Naive thymus-derived CD4-positive, alpha-beta T cell (primary cell): ENCODE data around the gene KLHDC7B. TPM values are rescaled to one million over a fixed set of nuclear protein-coding genes. Genes with fewer than 3 reads are reported as not detected.

Experiments used
- ATAC-seq: fragments of 150-1000 bp; cut with Tn5 transposase; 2 replicates; pipeline ENCODE4 v1.10.0; 2021; ENCODE audit warnings: mild to moderate bottlenecking, moderate library complexity
- CTCF ChIA-PET: fragments of 350-600 bp; sonication (Branson Sonifier 250); formaldehyde crosslinking; loops from one replicate; lab custom pipeline; 2021; ENCODE audit warnings: antibody characterized with exemption; lab: Charles Lee
- POLR2A ChIA-PET: fragments of 350-600 bp; sonication (Branson Sonifier 250); formaldehyde crosslinking; loops from one replicate; lab custom pipeline; 2021; ENCODE audit warnings: antibody characterized with exemption, inconsistent platforms; lab: Charles Lee
- DNase-seq, 9 donors: peaks; one replicate each; pipeline versions ENCODE4 v3.0.0 to v3.0.0-alpha.2; 2020 to 2022; ENCODE audit warnings: mixed read lengths in 1 of 9
- H3K27ac ChIP-seq: one replicate; pipeline ENCODE4 v1.7.0; 2013; ENCODE audit warnings: mild to moderate bottlenecking, low read depth, low read length, moderate library complexity
- H3K27me3 ChIP-seq, 2 donors: one replicate each; pipeline ENCODE4 v1.7.0; 2013; ENCODE audit warnings: low read length in 2 of 2, mild to moderate bottlenecking in 2 of 2, moderate library complexity in 2 of 2; ENCODE audit not compliant: control insufficient read depth in 2 of 2, insufficient read depth in 2 of 2
- H3K36me3 ChIP-seq, 3 experiments: 1 replicate in 2 of 3; 2 replicates in 1 of 3; pipeline ENCODE4 v1.7.0; 2013; ENCODE audit warnings: low read length in 3 of 3, mild to moderate bottlenecking in 3 of 3, moderate library complexity in 1 of 3; ENCODE audit not compliant: insufficient read depth in 3 of 3, control insufficient read depth in 2 of 3
- H3K4me1 ChIP-seq, 2 donors: one replicate each; pipeline ENCODE4 v1.7.0; 2013; ENCODE audit warnings: low read length in 2 of 2, mild to moderate bottlenecking in 2 of 2, moderate library complexity in 1 of 2; ENCODE audit not compliant: control insufficient read depth in 2 of 2, insufficient read depth in 2 of 2
- H3K4me3 ChIP-seq: 2 replicates; pipeline ENCODE4 v1.7.0; 2013; ENCODE audit warnings: mild to moderate bottlenecking, low read length
- H3K9me3 ChIP-seq, 3 experiments: 1 replicate in 2 of 3; 2 replicates in 1 of 3; pipeline ENCODE4 v1.7.0; 2013; ENCODE audit warnings: low read length in 3 of 3; ENCODE audit not compliant: control insufficient read depth in 2 of 3
- H3K27ac Mint-ChIP-seq, 9 donors: one replicate each; pipeline ENCODE4 v1.8.0; 2020 to 2022; ENCODE audit warnings: mixed read lengths in 9 of 9, mild to moderate bottlenecking in 8 of 9, moderate library complexity in 5 of 9, inconsistent platforms in 2 of 9
- H3K27me3 Mint-ChIP-seq, 5 donors: one replicate each; pipeline ENCODE4 v1.8.0; 2021 to 2022; ENCODE audit warnings: mixed read lengths in 5 of 5, mild to moderate bottlenecking in 1 of 5
- H3K36me3 Mint-ChIP-seq, 5 donors: one replicate each; pipeline ENCODE4 v1.8.0; 2020 to 2022; ENCODE audit warnings: mixed read lengths in 5 of 5, mild to moderate bottlenecking in 3 of 5, inconsistent platforms in 1 of 5
- H3K4me1 Mint-ChIP-seq, 7 donors: one replicate each; pipeline ENCODE4 v1.8.0; 2020 to 2022; ENCODE audit warnings: mixed read lengths in 7 of 7, mild to moderate bottlenecking in 3 of 7, inconsistent platforms in 1 of 7
- H3K4me3 Mint-ChIP-seq, 10 donors: one replicate each; pipeline ENCODE4 v1.8.0; 2020 to 2022; ENCODE audit warnings: mild to moderate bottlenecking in 10 of 10, mixed read lengths in 10 of 10, moderate library complexity in 6 of 10, inconsistent platforms in 2 of 10
- H3K9me3 Mint-ChIP-seq, 11 donors: one replicate each; pipeline ENCODE4 v1.8.0; 2020 to 2022; ENCODE audit warnings: mixed read lengths in 11 of 11, mild to moderate bottlenecking in 4 of 11, inconsistent platforms in 1 of 11, moderate library complexity in 1 of 11
- intact Hi-C, 2 donors: fragments of 100-400 bp; cut with micrococcal nuclease; formaldehyde crosslinking; loops; one replicate each; pipeline ENCODE4 v1.15.1; 2023
- polyA plus RNA-seq, 2 donors: library from polyadenylated mRNA; unstranded; fragments of 300-500 nt; fragmentation: Illumina TruSeq; gene quantifications; one replicate each; pipeline ENCODE4 v1.2.3, GENCODE V29; 2021
- total RNA-seq, 6 experiments: library from RNA in 5 of 6; stranded (reverse) in 5 of 6; gene quantifications; 1 replicate in 5 of 6; 2 replicates in 1 of 6; pipeline ENCODE4 v1.2.3 and lab custom pipeline; 2021 to 2026

Gene KLHDC7B
- total and polyA plus RNA-seq, 7 experiments from 2014 or later = 4.4 to 17.2 (median 7.8) TPM

DNA sequence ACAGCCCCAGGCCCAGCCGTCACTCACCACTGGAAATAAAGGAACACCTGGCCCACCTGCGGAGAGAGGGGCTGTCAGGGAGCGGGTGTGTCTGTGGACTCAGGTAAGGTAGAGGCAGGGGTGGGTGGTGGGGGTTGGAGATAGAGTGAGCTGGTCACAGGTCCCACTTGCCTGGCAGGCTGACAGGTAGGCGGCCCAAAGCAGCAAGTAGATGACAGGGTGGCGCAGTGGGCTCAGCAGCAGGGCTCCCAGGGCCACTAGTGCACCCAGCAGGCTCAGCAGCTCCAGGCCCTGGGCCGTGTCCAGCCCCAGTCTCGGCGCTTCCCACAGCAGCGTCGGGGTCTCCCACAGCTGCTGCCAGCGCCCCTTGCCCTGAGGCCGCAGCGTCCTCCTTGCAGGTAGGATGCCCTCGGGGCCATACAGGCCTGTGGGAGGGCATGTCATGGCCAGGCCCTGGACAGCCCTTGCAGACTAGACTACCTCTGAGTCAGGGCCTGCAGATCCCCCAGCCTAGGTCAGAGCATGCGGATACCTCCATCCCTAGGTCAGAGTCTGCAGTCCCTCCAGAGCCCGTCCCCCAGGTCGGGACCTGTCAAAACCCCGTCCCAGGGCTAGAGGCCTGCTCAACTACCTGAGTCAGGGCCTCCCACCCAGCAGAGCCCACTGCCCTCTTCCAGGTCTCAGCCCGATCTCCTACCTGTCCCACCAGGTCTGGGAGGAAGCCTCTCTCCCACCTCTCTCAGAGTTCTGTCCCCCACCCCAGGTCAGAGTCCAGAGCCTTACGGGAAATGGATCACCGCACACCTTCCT lies 38.9 kb upstream of the KLHDC7B start:
- H3K9me3 ChIP-seq = no peaks in the 10 kb centered on the region
- H3K27ac ChIP-seq = peak overlapping the region; percentile 99
- Mint-ChIP-seq H3K36me3 (peaks cover 0 to 5% (median 0%) of the 10 kb centered on the region in 5 donors), H3K4me1 (peaks cover 12 to 22% (median 16%) of the 10 kb centered on the region in 7 donors), H3K27ac (peak overlapping the region; percentile 62 to 95 (median 91)), H3K4me3 (peak overlapping the region; percentile 88 to 97 (median 92)), H3K27me3 (no peaks in the 10 kb centered on the region), H3K9me3 (no peaks in the 10 kb centered on the region)
- DNase-seq (peak in 1 of 9 donors; percentile 34), ATAC-seq (no peak)
- H3K4me1 ChIP-seq = peaks cover 19 to 26% of the 10 kb centered on the region in 2 donors
- POLR2A ChIA-PET = interaction anchor here (0.8 to 6.2 kb wide), 10 partner anchors 10 to 546 kb away, joined by 3 to 116 read pairs (median 4); partner anchors contain the start of genes PIM3, SCO2, TUBGCP6 and TYMP
- CTCF ChIA-PET = interaction anchor here (0.6 to 1.1 kb wide), 3 partner anchors 15 to 114 kb away, joined by 3 read pairs; no protein-coding TSS in a partner anchor
- H3K27me3 ChIP-seq = no peaks in the 10 kb centered on the region
- intact Hi-C loops = loop anchor here (1.0 to 10.0 kb wide), 5 partner anchors 32 to 232 kb away; partner anchors contain the start of genes MAPK11 (in 1 of the 2) and SBF1 (in 1 of the 2)
- peak overlapping the region; percentile 91 for H3K4me3 ChIP-seq
- peaks cover 0 to 40% (median 7%) of the 10 kb centered on the region in 3 experiments for H3K36me3 ChIP-seq

DNA sequence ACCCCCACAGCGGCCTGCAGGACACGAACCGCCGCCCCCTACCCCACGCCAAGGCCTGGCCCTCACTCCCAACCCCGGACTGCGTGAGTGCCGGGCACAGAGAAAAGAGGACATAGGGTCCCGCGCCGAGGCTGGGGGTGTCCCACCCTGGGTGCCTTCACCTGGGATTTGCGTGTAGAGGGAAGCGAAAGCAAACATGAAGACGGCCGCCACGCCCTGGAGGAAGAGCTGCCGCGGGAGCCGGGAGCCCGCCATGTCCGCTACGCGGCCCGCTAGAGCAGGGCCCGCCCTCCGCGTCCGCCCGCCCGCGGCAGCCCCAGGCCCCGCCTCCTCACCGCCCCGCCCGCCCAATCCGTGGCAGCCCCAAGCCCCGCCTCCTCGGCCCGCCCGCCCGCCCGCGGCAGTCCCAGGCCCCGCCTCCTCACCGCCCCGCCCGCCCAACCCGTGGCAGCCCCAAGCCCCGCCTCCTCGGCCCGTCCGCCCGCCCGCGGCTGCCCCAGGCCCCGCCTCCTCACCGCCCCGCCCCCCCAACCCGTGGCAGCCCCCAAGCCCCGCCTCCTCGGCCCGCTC lies 38.2 kb upstream of the KLHDC7B start, which contains the start of gene LMF2:
Gene LMF2 (minus strand): TSS at position 282 of the 570 bp plus-strand sequence. CDS start 27 bp downstream, at position 255.
- CTCF ChIA-PET = interaction anchor here (1.1 to 2.0 kb wide), 6 partner anchors 10 to 256 kb away, joined by 3 to 25 read pairs (median 6); partner anchors contain the start of genes HDAC10 and SCO2
- intact Hi-C loops = loop anchor here (1.0 to 10.0 kb wide), 5 partner anchors 32 to 233 kb away; partner anchors contain the start of genes MAPK11 (in 1 of the 2) and SBF1 (in 1 of the 2)
- Mint-ChIP-seq H3K27ac (peak within 1 kb of the TSS; percentile 89 to 99 (median 98)), H3K27me3 (no peaks in the 10 kb centered on the region), H3K4me3 (peak within 1 kb of the TSS; percentile 88 to 97 (median 94)), H3K9me3 (no peaks in the 10 kb centered on the region), H3K4me1 (peaks cover 12 to 28% (median 23%) of the 10 kb centered on the region in 7 donors), H3K36me3 (peaks cover 0 to 7% (median 0%) of the 10 kb centered on the region in 5 donors)
- peaks cover 0 to 42% (median 7%) of the 10 kb centered on the region in 3 experiments for H3K36me3 ChIP-seq
- DNase-seq = peak; percentile 83 to 94 (median 90)
- POLR2A ChIA-PET = interaction anchor here (0.7 to 6.2 kb wide), 21 partner anchors 10 to 547 kb away, joined by 3 to 116 read pairs (median 5); partner anchors contain the start of genes CHKB, PIM3, SCO2 and SYCE3
- peak; percentile 82 for ATAC-seq
- H3K4me3 ChIP-seq = peak within 1 kb of the TSS; percentile 91
- H3K9me3 ChIP-seq = no peaks in the 10 kb centered on the region
- peaks cover 19 to 26% of the 10 kb centered on the region in 2 donors for H3K4me1 ChIP-seq
- no peaks in the 10 kb centered on the region for H3K27me3 ChIP-seq
- peak within 1 kb of the TSS; percentile 99 for H3K27ac ChIP-seq

DNA sequence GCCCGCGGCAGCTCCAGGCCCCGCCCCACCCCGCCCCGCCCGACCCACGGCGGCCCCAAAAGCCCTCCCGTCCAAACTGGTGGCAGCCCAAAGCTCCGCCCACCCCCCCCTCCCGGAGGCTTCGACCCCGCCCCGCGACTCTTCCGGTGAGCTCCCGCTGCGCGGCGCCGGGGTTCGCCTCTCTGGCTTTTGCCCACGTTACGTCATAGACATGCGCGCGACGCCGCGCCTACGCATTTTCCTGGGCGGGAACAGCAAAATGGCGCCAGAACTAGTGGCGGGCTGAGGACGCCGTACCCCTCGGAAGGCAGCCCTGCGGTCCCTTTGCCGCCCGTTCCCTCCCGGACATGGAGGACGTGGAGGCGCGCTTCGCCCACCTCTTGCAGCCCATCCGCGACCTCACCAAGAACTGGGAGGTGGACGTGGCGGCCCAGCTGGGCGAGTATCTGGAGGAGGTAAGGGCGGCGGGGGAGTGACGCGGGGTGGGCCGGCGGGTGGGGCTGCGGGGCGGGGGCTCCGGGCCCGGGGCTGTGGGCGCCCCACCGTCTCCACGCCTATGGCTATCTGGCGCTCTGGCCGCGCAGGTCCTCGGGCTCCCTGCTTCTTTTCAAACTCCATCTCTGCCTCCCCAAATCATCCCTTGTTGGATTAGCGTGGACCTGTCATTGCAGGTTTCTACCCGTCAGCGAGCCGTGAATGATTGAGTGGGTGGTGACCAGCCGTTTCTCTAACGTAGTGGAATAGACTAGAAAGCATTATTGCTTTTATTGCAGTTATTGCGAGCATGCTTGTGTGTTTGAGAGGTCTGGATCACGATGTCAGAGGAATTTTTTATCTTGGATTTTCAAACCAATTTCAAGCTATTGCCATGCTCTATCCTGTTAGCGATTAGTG lies 37.5 kb upstream of the KLHDC7B start, which contains the start of gene NCAPH2:
Gene NCAPH2 (plus strand): TSS at position 234 of the 894 bp plus-strand sequence. CDS start 114 bp downstream, at position 348.
- DNase-seq (peak; percentile 95 to 99 (median 97)), ATAC-seq (peak; percentile 86)
- H3K36me3 Mint-ChIP-seq = peaks cover 0 to 7% (median 0%) of the 10 kb centered on the region in 5 donors
- H3K4me1 Mint-ChIP-seq = peaks cover 14 to 33% (median 27%) of the 10 kb centered on the region in 7 donors
- POLR2A ChIA-PET = interaction anchor here (0.6 to 6.2 kb wide), 27 partner anchors 10 to 548 kb away, joined by 3 to 116 read pairs (median 4); partner anchors contain the start of genes CHKB, KLHDC7B, PIM3 and SCO2
- H3K4me3 ChIP-seq = peak within 1 kb of the TSS; percentile 91
- H3K27me3 Mint-ChIP-seq = no peaks in the 10 kb centered on the region
- peak within 1 kb of the TSS; percentile 89 to 99 (median 98) for H3K27ac Mint-ChIP-seq
- peak within 1 kb of the TSS; percentile 88 to 97 (median 94) for H3K4me3 Mint-ChIP-seq
- intact Hi-C loops = loop anchor here (1.0 to 10.0 kb wide), 15 partner anchors 17 to 317 kb away; partner anchors contain the start of genes CHKB (in 2 of the 2), MAPK11 (in 2 of the 2), SCO2 (in 2 of the 2) and SBF1 (in 1 of the 2)
- H3K9me3 Mint-ChIP-seq = no peaks in the 10 kb centered on the region
- no peaks in the 10 kb centered on the region for H3K27me3 ChIP-seq
- H3K36me3 ChIP-seq = peaks cover 0 to 42% (median 7%) of the 10 kb centered on the region in 3 experiments
- H3K27ac ChIP-seq = peak within 1 kb of the TSS; percentile 99
- no peaks in the 10 kb centered on the region for H3K9me3 ChIP-seq
- H3K4me1 ChIP-seq = peaks cover 19 to 26% of the 10 kb centered on the region in 2 donors
- CTCF ChIA-PET = interaction anchor here (1.1 to 2.0 kb wide), 8 partner anchors 10 to 256 kb away, joined by 3 to 25 read pairs (median 5); partner anchors contain the start of genes HDAC10 and SCO2

DNA sequence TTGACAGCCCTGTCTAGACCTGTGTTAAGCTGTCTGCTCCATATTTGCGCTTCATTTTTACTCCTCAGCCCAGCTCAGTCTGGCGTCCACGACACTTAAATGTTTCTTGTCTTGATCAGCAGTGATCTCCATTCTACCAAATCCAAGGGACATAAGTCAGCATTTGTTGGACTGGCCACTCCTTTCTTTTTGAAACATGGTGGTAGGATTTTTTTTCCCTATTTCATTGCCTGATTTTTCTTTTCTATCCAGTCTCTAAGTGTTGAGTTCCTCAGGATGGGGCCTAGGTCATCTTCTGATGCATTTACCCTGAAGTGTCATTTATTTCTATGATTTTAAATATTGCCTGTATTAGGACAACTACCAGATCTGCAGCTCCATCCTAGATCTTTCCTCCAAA lies 36.8 kb upstream of the KLHDC7B start:
- Mint-ChIP-seq H3K27me3 (no peaks in the 10 kb centered on the region), H3K36me3 (peaks cover 0 to 7% (median 0%) of the 10 kb centered on the region in 5 donors), H3K4me1 (peaks cover 16 to 38% (median 27%) of the 10 kb centered on the region in 7 donors), H3K27ac (peak overlapping the region; percentile 82 to 99 (median 96)), H3K4me3 (peak overlapping the region; percentile 85 to 96 (median 93)), H3K9me3 (no peaks in the 10 kb centered on the region)
- H3K9me3 ChIP-seq = no peaks in the 10 kb centered on the region
- DNase-seq = no peak
- peaks cover 19 to 26% of the 10 kb centered on the region in 2 donors for H3K4me1 ChIP-seq
- H3K27me3 ChIP-seq = no peaks in the 10 kb centered on the region
- ChIA-PET CTCF (interaction anchor here (1.1 to 2.0 kb wide), 6 partner anchors 10 to 257 kb away, joined by 3 to 25 read pairs (median 6); partner anchors contain the start of genes HDAC10 and SCO2), POLR2A (interaction anchor here (0.6 to 6.2 kb wide), 15 partner anchors 10 to 318 kb away, joined by 3 to 116 read pairs (median 6); partner anchors contain the start of genes KLHDC7B, SCO2, SYCE3 and TUBGCP6)
- ATAC-seq = no peak
- intact Hi-C loops = loop anchor here (1.0 to 10.0 kb wide), 11 partner anchors 16 to 318 kb away; partner anchors contain the start of genes CHKB (in 2 of the 2), MAPK11 (in 2 of the 2), SCO2 (in 2 of the 2) and SYCE3 (in 1 of the 2)
- peaks cover 0 to 39% (median 7%) of the 10 kb centered on the region in 3 experiments for H3K36me3 ChIP-seq
- H3K27ac ChIP-seq = peak overlapping the region; percentile 98
- H3K4me3 ChIP-seq = peak overlapping the region; percentile 69

DNA sequence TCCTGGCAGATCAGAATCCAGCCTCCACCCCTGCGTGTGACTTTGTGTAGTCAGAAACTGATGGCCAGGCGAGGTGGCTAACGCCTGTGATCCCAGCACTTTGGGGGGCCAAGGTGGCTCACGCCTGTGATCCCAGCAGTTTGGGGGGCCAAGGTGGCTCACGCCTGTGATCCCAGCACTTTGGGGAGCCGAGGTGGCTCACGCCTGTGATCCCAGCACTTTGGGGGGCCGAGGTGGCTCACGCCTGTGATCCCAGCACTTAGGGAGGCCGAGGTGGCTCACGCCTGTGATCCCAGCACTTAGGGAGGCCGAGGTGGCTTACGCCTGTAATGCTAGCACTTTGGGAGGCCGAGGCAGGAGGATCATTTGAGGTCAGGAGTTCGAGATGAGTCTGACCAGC lies 32.5 kb upstream of the KLHDC7B start:
- ATAC-seq = no peak

More for the DNA sequence above, 32.5 kb upstream of the KLHDC7B start:
- Histone ChIP-seq H3K4me1 (peaks cover 9 to 11% of the 10 kb centered on the region in 2 donors), H3K36me3 (peaks cover 0 to 45% (median 1%) of the 10 kb centered on the region in 3 experiments), H3K9me3 (no peaks in the 10 kb centered on the region), H3K27me3 (no peaks in the 10 kb centered on the region), H3K27ac (no peak overlapping the region), H3K4me3 (no peak overlapping the region)
- POLR2A ChIA-PET = no interaction called here
- Mint-ChIP-seq H3K27ac (no peak overlapping the region), H3K9me3 (peaks cover 0 to 1% (median 0%) of the 10 kb centered on the region in 11 donors), H3K36me3 (peaks cover 0 to 22% (median 4%) of the 10 kb centered on the region in 5 donors), H3K4me1 (peaks cover 26 to 45% (median 37%) of the 10 kb centered on the region in 7 donors), H3K4me3 (no peak overlapping the region), H3K27me3 (no peaks in the 10 kb centered on the region)
- CTCF ChIA-PET = no interaction called here
- no peak for DNase-seq
- intact Hi-C loops = no loop called here
